GM12878 (cell line): ENCODE data around the gene COMMD10. TPM values are rescaled to one million over a fixed set of nuclear protein-coding genes. Genes with fewer than 3 reads are reported as not detected.

Experiments used
- ATAC-seq: fragments of 200-7000 bp; cut with Tn5 transposase; 3 replicates; pipeline ENCODE4 v1.9.1; 2020; ENCODE audit warnings: mild to moderate bottlenecking, moderate library complexity
- BruUV-seq: library from RNA; stranded (reverse); fragments of 400-500 nt; replicated peaks from 2 replicates; lab custom pipeline; 2021; lab: Mats Ljungman, UMichigan
- CTCF ChIA-PET: fragments of 300-600 bp; sonication (Branson Sonifier 250); formaldehyde crosslinking; extraction: SDS; loops from one replicate; lab custom pipeline; 2021; ENCODE audit warnings: inconsistent platforms; lab: Yijun Ruan, JAX
- POLR2A ChIA-PET: fragments of 350-600 bp; formaldehyde crosslinking; extraction: SDS; loops from one replicate; lab custom pipeline; 2021; ENCODE audit warnings: inconsistent platforms; lab: Charles Lee
- RAD21 ChIA-PET: fragments of 300-600 bp; sonication (Branson Sonifier 250); formaldehyde crosslinking; loops from one replicate; lab custom pipeline; 2023; ENCODE audit warnings: antibody characterized with exemption; ENCODE audit not compliant: unreplicated experiment; lab: Charles Lee
- SMC1A ChIA-PET: fragments of 300-600 bp; sonication (Branson Sonifier 250); formaldehyde crosslinking; loops from one replicate; lab custom pipeline; 2023; ENCODE audit not compliant: unreplicated experiment, uncharacterized antibody; lab: Charles Lee
- DNase-seq: peaks from one replicate; pipeline ENCODE4 v3.0.0-alpha.2; 2011; ENCODE audit warnings: low read depth, low spot score
- FAIRE-seq: peaks from 3 replicates; lab custom pipeline; 2011; peaks lifted over from hg19 to GRCh38; lab: Jason Lieb, UNC
- H2AFZ ChIP-seq: 2 replicates; pipeline ENCODE4 v1.6.0; 2011; ENCODE audit warnings: low read depth, low read length, control low read depth; ENCODE audit not compliant: control insufficient read depth
- H3K27ac ChIP-seq: 2 replicates; pipeline ENCODE4 v1.5.1; 2011; ENCODE audit warnings: control low read depth; ENCODE audit not compliant: control insufficient read depth, insufficient read depth
- H3K27me3 ChIP-seq, 2 experiments: replicated peaks in 1 of 2; 2 replicates each; pipeline versions ENCODE4 v1.6.0 to v1.6.1; 2011; ENCODE audit warnings: low read length in 1 of 2; ENCODE audit not compliant: control insufficient read depth in 2 of 2, insufficient read depth in 2 of 2
- H3K36me3 ChIP-seq, 2 experiments: 2 replicates each; pipeline ENCODE4 v1.5.1; 2011; ENCODE audit warnings: low read length in 1 of 2; ENCODE audit not compliant: control insufficient read depth in 2 of 2, insufficient read depth in 2 of 2
- H3K4me1 ChIP-seq: 2 replicates; pipeline ENCODE4 v1.6.1; 2011; ENCODE audit warnings: mild to moderate bottlenecking, low read length, moderate library complexity, mixed read lengths; ENCODE audit not compliant: control insufficient read depth, insufficient read depth
- H3K4me2 ChIP-seq: 2 replicates; pipeline ENCODE4 v1.6.0; 2011; ENCODE audit warnings: control low read depth; ENCODE audit not compliant: control insufficient read depth, insufficient read depth
- H3K4me3 ChIP-seq: fragments of 200-600 bp; sonication (generic); 2 replicates; pipeline ENCODE4 v1.5.1; 2016
- H3K79me2 ChIP-seq: 2 replicates; pipeline ENCODE4 v1.6.0; 2011; ENCODE audit warnings: low read length; ENCODE audit not compliant: control insufficient read depth, insufficient read depth
- H3K9ac ChIP-seq: 2 replicates; pipeline ENCODE4 v1.8.0; 2011; ENCODE audit warnings: low read length, control low read depth, mixed read lengths; ENCODE audit not compliant: control insufficient read depth, insufficient read depth
- H3K9me3 ChIP-seq: replicated peaks from 3 replicates; pipeline ENCODE4 v1.5.1; 2011; ENCODE audit warnings: mild to moderate bottlenecking, low read length; ENCODE audit not compliant: control insufficient read depth, insufficient read depth
- H4K20me1 ChIP-seq: 2 replicates; pipeline ENCODE4 v1.6.0; 2011; ENCODE audit not compliant: control insufficient read depth, insufficient read depth
- E2F8 ChIP-seq: fragments of 450-650 bp; IDR thresholded peaks from 2 replicates; pipeline ENCODE4 v1.6.1; 2018; ENCODE audit warnings: mild to moderate bottlenecking, low read depth, moderate library complexity; ENCODE audit not compliant: partially characterized antibody
- EED ChIP-seq: sonication (generic); IDR thresholded peaks from 2 replicates; pipeline ENCODE4 v1.6.1; 2016; ENCODE audit warnings: antibody characterized with exemption, low read depth
- EP300 ChIP-seq, 2 experiments: fragments of 150-350 bp in 1 of 2; IDR thresholded peaks; 2 replicates each; pipeline ENCODE4 v1.6.1; 2011 to 2012; ENCODE audit warnings: low read depth in 2 of 2, low read length in 2 of 2, borderline replicate concordance in 1 of 2, improper control_type of control experiment in 1 of 2, inconsistent platforms in 1 of 2; ENCODE audit not compliant: control insufficient read depth in 1 of 2
- HDAC6 ChIP-seq: fragments of 200-600 bp; sonication (generic); IDR thresholded peaks from one replicate; pipeline ENCODE4 v1.8.0; 2017; ENCODE audit warnings: antibody characterized with exemption; ENCODE audit not compliant: unreplicated experiment
- IKZF1 ChIP-seq: fragments of 450-650 bp; conservative IDR thresholded peaks from 2 replicates; pipeline ENCODE4 v1.6.1; 2017; ENCODE audit warnings: antibody characterized with exemption, mild to moderate bottlenecking
- IRF3 ChIP-seq: fragments of 450-650 bp; IDR thresholded peaks from 2 replicates; pipeline ENCODE4 v1.6.1; 2014; ENCODE audit warnings: mild to moderate bottlenecking
- KLF5 ChIP-seq: fragments of 450-650 bp; IDR thresholded peaks from 2 replicates; pipeline ENCODE4 v1.6.1; 2014; ENCODE audit warnings: mild to moderate bottlenecking; ENCODE audit not compliant: partially characterized antibody
- MEF2B ChIP-seq: fragments of 450-650 bp; IDR thresholded peaks from 2 replicates; pipeline ENCODE4 v1.6.1; 2018; ENCODE audit warnings: mild to moderate bottlenecking, moderate library complexity; ENCODE audit not compliant: partially characterized antibody, poor library complexity, severe bottlenecking
- MTA2 ChIP-seq: fragments of 450-650 bp; IDR thresholded peaks from 2 replicates; pipeline ENCODE4 v1.6.1; 2016; ENCODE audit warnings: low read depth, mild to moderate bottlenecking, moderate library complexity
- NFXL1 ChIP-seq: fragments of 450-650 bp; IDR thresholded peaks from 2 replicates; pipeline ENCODE4 v1.6.1; 2017; ENCODE audit warnings: antibody characterized with exemption, mild to moderate bottlenecking, borderline replicate concordance
- NFYA ChIP-seq: IDR thresholded peaks from 2 replicates; pipeline ENCODE4 v1.6.1; 2011; ENCODE audit warnings: low read depth, mild to moderate bottlenecking, low read length, improper control_type of control experiment, borderline replicate concordance
- PAX8 ChIP-seq: fragments of 450-650 bp; IDR thresholded peaks from 2 replicates; pipeline ENCODE4 v1.6.1; 2017; ENCODE audit warnings: mild to moderate bottlenecking, moderate library complexity
- RB1 ChIP-seq: fragments of 450-650 bp; formaldehyde crosslinking; IDR thresholded peaks from 2 replicates; pipeline ENCODE4 v1.6.1; 2017; ENCODE audit warnings: mild to moderate bottlenecking, borderline replicate concordance
- SMAD1 ChIP-seq: fragments of 450-650 bp; IDR thresholded peaks from 2 replicates; pipeline ENCODE4 v1.6.1; 2018; ENCODE audit warnings: mild to moderate bottlenecking, low read depth; ENCODE audit not compliant: partially characterized antibody
- SUZ12 ChIP-seq: fragments of 200-600 bp; sonication (generic); IDR thresholded peaks from one replicate; pipeline ENCODE4 v1.6.1; 2018; ENCODE audit warnings: antibody characterized with exemption, mild to moderate bottlenecking; ENCODE audit not compliant: unreplicated experiment
- TCF12 ChIP-seq: IDR thresholded peaks from 2 replicates; pipeline ENCODE4 v1.6.1; 2011; ENCODE audit warnings: low read depth, mild to moderate bottlenecking, low read length
- TCF7 ChIP-seq: IDR thresholded peaks from 2 replicates; pipeline ENCODE4 v1.6.1; 2014; ENCODE audit warnings: antibody characterized with exemption, borderline replicate concordance
- ZBED1 ChIP-seq: IDR thresholded peaks from 2 replicates; pipeline ENCODE4 v1.6.1; 2016; ENCODE audit warnings: borderline replicate concordance
- WGBS: methylation state at CpG from one replicate; pipeline ENCODE4 v1.1.6; 2016; ENCODE audit warnings: low lambda C conversion rate; ENCODE audit not compliant: insufficient replicate concordance, insufficient coverage; ENCODE audit errors: missing lambda C conversion rate; 5-methylcytosine and 5-hydroxymethylcytosine counted together
- in situ Hi-C: fragments of 300-500 bp; cut with MboI; formaldehyde crosslinking; loops from 9 replicates; pipeline ENCODE4 v1.14.3; 2018; ENCODE audit warnings: mixed read lengths
- intact Hi-C: fragments of 100-400 bp; cut with micrococcal nuclease; formaldehyde crosslinking; loops from one replicate; pipeline ENCODE4 v1.14.2; 2022; ENCODE audit not compliant: unreplicated experiment
- polyA plus RNA-seq, 11 experiments: library from polyadenylated mRNA; depleted of rRNA in 4 of 11; unstranded in 6 of 11; stranded (reverse) in 5 of 11; fragments of >200 nt; fragmentation: Nextera tagmentation in 4 of 11; fragmentation: Illumina TruSeq in 1 of 11; extraction: Ambion mirVana in 4 of 11; extraction: Trizol in 1 of 11; gene quantifications; 1 replicate in 1 of 11; 2 replicates in 10 of 11; pipeline versions ENCODE4 v1.2.1 to v1.2.3, GENCODE V29; 2011 to 2016; ENCODE audit warnings: inconsistent platforms in 2 of 11, missing spikeins in 2 of 11, low read depth in 1 of 11
- total RNA-seq, 4 experiments: library from RNA; depleted of rRNA in 3 of 4; stranded (reverse); fragments of >200 nt in 3 of 4; fragmentation: Illumina TruSeq in 1 of 4; extraction: Trizol in 1 of 4; gene quantifications; 2 replicates each; pipeline versions ENCODE4 v1.2.1 to v1.2.3, GENCODE V29; 2013 to 2021

COMMD10 gene
- total and polyA plus RNA-seq, 10 of the 15 experiments (the other 5 are each of a cell fraction or from before 2014, with no cell fraction given), result 19.6 to 98.7 (median 28.0) TPM

DNA sequence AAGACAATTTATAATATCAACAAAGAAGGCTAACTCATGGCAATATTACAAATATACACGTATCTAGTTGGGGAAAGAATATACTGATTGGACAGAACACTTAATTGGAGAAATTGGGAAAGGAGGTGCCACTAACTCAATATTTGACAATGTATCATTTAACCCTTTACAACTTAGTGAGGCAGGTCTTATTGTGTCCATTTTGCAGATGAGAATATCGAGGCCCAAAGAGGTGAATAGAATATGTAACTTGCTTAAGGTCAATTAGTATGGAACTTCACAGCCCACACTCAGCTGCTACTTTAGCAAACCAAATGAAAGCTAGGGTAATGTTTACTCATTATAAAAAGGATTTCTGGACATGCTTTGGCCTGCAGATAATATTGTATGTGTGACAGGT is 46.2 kb downstream of the COMMD10 start:
- Histone ChIP-seq H3K79me2 (no peaks in the 10 kb centered on the region), H3K4me1 (peaks cover 3% of the 10 kb centered on the region; the same call in 1 of the 2 replicates), H3K36me3 (no peaks in the 10 kb centered on the region), H4K20me1 (no peaks in the 10 kb centered on the region), H3K27me3 (no peaks in the 10 kb centered on the region), H3K9ac (no peak overlapping the region), H3K4me3 (no peak overlapping the region), H3K9me3 (no peaks in the 10 kb centered on the region), H2AFZ (no peak overlapping the region), H3K27ac (no peak overlapping the region), H3K4me2 (no peak overlapping the region)
- SMC1A ChIA-PET, result interaction anchor here (0.8 to 1.2 kb wide), 2 partner anchors 55 to 228 kb away, joined by 3 read pairs; no protein-coding TSS in a partner anchor
- DNase-seq, result no peak
- no peak for ATAC-seq
- BruUV-seq, result no TSS peak
- FAIRE-seq, result no peak
- 98% methylated on average over 2 of the region's 2 CpGs for WGBS
- no peak for TF ChIP-seq RB1
- no peak for TF ChIP-seq SMAD1
- TF ChIP-seq IKZF1, result no peak
- no peak for TF ChIP-seq MEF2B
- no peak for TF ChIP-seq KLF5
- no peak for TF ChIP-seq SUZ12
- TF ChIP-seq NFYA, result no peak
- TF ChIP-seq EP300 (IDR thresholded peaks at IDR 0.05; ENCODE audit: borderline replicate concordance in 1 of 2, control insufficient read depth in 1 of 2, low read depth in 2 of 2, low read length in 2 of 2), result no peak
- TF ChIP-seq MTA2, result no peak
- no peak for TF ChIP-seq PAX8
- no peak for TF ChIP-seq ZBED1
- no peak for TF ChIP-seq TCF7
- TF ChIP-seq NFXL1, result no peak
- TF ChIP-seq TCF12, result no peak
- TF ChIP-seq HDAC6, result no peak
- no peak for TF ChIP-seq E2F8
- TF ChIP-seq IRF3, result no peak
- no peak for TF ChIP-seq EED
- CTCF ChIA-PET, result interaction anchor here (0.6 to 0.8 kb wide), 2 partner anchors 34 to 427 kb away, joined by 3 read pairs; no protein-coding TSS in a partner anchor
- RAD21 ChIA-PET, result interaction anchor here (0.7 to 1.1 kb wide), 2 partner anchors 55 to 291 kb away, joined by 3 read pairs; no protein-coding TSS in a partner anchor
- intact Hi-C loops, result loop anchor here (10.0 kb wide), 2 partner anchors 224 to 324 kb away; no protein-coding TSS in a partner anchor
- POLR2A ChIA-PET, result no interaction called here
- in situ Hi-C loops, result loop anchor here (25.0 kb wide), 1 partner anchor 431 kb away; the partner anchor contains the start of gene SEMA6A
